Hematopoietic multipotent progenitor cell treated with erythropoietin and hydrocortisone succinate and interleukin-3 and kit ligand, for 4 days (in vitro differentiated cells): ENCODE results near the gene ATP2B2.
A peak's percentile ranks its signal among the peaks of the same experiment; 100 is the strongest.

Source experiments
- DNase-seq: peaks from one replicate; pipeline ENCODE4 v3.0.0-alpha.2; 2015

ATP2B2 gene

GRCh38 chr3:10356461-10356981 is 148.9 kb downstream of the ATP2B2 start:
- peak; percentile 54 for DNase-seq

GRCh38 chr3:10354361-10355015 is 150.9 kb downstream of the ATP2B2 start:
- DNase-seq, result no peak

GRCh38 chr3:10353661-10354360 is 151.6 kb downstream of the ATP2B2 start:
- DNase-seq, result no peak

GRCh38 chr3:10353160-10353559 is 152.2 kb downstream of the ATP2B2 start:
- no peak for DNase-seq

- DNase-seq, result no peak
Measured at GRCh38 chr3:10352146-10352911, 153.1 kb downstream of the ATP2B2 start.

GRCh38 chr3:10351013-10351735 is 154.2 kb downstream of the ATP2B2 start:
- DNase-seq, result no peak

- DNase-seq, result no peak
Measured at GRCh38 chr3:10350324-10350985, 154.9 kb downstream of the ATP2B2 start.

GRCh38 chr3:10349801-10350200 is 155.6 kb downstream of the ATP2B2 start:
- no peak for DNase-seq

GRCh38 chr3:10348404-10348721 is 157.0 kb downstream of the ATP2B2 start:
- no peak for DNase-seq

GRCh38 chr3:10347648-10348403 is 157.6 kb downstream of the ATP2B2 start:
- DNase-seq, result no peak

GRCh38 chr3:10345911-10346310 is 159.5 kb downstream of the ATP2B2 start:
- DNase-seq, result no peak

GRCh38 chr3:10344944-10345575 is 160.3 kb downstream of the ATP2B2 start:
- DNase-seq, result no peak

- DNase-seq, result peak; percentile 70
Measured at GRCh38 chr3:10344147-10344943, 161.0 kb downstream of the ATP2B2 start.

GRCh38 chr3:10343526-10343925 is 161.9 kb downstream of the ATP2B2 start:
- DNase-seq, result no peak

GRCh38 chr3:10342781-10343180 is 162.6 kb downstream of the ATP2B2 start:
- DNase-seq, result no peak

- no peak for DNase-seq
Measured at GRCh38 chr3:10341901-10342398, 163.4 kb downstream of the ATP2B2 start.

- no peak for DNase-seq
Measured at GRCh38 chr3:10340476-10340875, 164.9 kb downstream of the ATP2B2 start.

- no peak for DNase-seq
Measured at GRCh38 chr3:10340046-10340445, 165.3 kb downstream of the ATP2B2 start.

GRCh38 chr3:10339376-10339955 is 165.9 kb downstream of the ATP2B2 start:
- DNase-seq, result no peak
